SHP77 (cell line): ENCODE data around the gene PSD.
A peak's percentile ranks its signal among the peaks of the same experiment; 100 is the strongest.

ENCODE experiments used
- DNase-seq, 2 experiments: peaks; one replicate each; lab custom pipeline; 2025; lab: John Stamatoyannopoulos, UW

PSD gene

DNA sequence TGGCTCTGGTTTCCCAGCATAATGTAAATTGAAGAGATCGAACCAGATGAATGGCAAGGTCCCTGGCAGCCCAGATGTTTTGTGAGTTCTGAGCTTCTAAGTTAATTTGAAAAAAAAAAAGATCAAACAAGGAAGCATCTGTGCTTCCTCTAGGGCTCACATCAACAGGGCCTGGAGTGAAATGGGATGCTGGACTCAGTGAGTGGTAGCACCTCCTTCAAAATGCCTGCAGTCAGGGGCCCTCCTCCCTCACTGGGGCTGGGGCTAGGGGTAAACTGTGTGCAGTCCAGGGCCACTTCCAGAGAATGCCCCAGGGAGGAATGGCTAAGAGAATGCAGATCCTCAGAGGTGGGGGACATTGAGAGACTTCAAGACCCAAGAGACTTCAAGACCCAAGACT lies 19.8 kb upstream of the PSD start:
- no peak for DNase-seq

DNA sequence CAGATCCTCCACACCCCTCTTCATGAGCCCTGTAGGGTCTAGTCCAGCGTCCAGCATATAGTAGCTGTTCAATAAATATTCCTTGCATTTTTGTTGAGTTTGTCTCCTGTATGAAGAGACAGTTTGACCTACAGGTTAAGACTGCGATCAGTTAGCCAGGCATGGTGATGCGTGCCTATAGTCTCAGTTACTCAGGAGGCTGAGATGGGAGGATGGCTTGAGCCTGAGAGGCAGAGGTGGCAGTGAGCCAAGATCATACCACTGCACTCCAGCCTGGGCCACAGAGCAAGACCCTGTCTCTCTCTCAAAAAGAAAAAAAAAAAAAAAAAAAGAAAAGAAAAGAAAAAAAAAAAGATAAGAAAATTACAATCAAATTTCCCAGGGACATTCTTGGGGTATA lies 18.9 kb upstream of the PSD start:
- DNase-seq: no peak

DNA sequence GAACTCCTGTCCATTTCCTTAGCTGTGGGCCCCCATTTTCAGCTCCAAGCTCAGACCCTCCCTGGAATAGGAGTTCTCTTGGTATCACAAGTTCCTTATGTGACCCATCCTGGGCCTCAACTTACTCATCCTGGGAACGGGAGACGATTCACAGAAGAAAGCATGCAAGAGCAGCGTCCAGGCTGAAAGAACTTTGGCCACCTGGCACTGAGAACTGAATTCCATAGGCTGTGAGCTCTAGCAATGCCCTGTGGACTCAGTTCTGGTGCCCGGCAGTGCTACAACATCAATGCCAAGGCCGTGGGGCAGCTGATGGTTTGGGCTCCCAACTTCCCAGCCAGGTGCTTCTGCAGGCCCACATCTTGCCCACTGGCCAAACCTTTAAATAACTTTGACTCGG lies 17.7 kb upstream of the PSD start:
- DNase-seq: no peak

DNA sequence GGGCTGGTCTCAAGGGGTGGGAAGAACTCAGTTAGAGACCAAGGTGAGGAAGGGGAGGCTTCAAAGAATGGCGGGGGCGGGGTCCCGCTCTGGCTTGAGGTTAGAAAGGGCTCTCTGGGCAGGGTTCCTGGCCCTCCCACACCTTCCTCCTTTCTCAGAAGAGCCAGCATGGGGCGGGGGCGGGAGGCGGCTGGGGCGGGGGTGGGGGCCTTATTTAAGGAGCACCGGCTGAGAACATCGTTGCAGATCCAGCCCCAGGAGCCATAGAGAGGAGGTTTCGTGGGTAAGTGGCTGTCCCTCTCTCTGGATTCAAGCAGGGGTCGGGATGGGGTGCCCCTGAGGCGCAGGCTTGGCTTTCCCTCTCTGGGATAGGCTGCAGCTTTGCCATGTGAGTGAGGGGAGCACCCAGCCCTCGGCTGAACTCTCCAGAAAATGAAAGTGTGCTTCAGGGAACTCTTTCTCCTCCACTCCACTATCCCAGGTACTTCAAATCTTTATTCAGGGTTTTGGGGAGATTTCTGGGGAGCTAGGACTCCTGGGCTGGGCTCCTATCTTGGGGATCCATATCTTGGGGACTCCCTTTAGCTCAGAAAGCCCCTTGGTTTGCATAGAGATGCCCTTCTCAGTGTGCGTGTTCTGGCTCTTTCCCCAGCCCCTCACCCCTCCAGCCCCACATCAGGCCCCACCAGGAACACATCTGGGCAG lies 17.1 kb upstream of the PSD start:
- DNase-seq: no peak

DNA sequence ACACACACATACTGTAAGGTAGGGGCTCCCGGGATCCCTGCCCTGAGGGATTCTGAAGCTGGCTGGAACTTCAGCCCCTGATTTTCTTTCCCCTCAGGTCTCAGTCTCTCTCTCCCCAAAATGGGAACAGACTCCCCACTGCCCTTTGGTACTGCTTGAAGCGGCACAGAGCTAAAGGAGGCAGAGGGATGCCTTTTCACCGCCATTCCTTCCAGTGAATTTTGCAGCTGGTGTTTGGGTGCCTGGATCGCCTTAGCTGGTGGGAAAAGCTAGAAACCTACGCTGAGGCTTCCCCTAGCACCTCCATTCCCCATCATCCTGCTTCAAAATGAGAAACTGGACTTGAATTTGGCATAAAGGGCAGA lies 16.5 kb upstream of the PSD start:
- no peak for DNase-seq

DNA sequence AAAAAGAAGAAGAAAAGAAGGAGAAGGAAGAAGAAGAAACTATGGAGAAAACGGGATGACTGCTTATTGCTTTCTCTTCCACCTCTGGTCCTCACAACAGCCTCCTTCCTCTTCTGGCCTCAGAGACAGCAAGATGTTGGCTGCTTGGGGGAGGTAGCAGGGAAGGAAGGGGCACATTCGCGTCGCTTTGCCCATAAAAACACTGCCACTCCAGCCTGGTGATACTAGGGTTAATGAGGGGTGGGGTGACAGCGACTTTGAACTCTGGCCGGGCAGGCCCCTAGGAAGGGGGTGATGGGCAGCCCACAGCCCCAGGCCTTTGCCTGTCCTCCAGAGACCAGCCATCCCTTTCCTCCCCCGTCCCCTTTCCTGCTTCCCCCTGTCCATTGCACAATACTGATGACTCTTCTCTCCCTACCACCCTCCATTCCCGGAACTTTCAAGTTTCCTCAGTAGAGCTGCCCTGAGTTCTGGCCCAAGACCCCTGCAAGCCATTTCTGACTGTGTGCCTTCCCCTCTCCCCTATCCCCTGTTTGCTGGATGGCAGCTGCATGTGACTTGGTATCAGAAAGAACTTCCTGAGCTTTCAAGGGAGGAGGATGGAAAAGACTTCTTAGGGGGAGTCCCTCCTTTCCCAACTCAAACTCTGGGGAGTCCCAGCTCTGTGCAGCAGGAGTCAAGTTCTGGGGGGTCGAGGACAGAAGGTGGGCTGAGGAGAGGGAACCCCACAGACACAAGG lies 16.0 kb upstream of the PSD start:
- no peak for DNase-seq

DNA sequence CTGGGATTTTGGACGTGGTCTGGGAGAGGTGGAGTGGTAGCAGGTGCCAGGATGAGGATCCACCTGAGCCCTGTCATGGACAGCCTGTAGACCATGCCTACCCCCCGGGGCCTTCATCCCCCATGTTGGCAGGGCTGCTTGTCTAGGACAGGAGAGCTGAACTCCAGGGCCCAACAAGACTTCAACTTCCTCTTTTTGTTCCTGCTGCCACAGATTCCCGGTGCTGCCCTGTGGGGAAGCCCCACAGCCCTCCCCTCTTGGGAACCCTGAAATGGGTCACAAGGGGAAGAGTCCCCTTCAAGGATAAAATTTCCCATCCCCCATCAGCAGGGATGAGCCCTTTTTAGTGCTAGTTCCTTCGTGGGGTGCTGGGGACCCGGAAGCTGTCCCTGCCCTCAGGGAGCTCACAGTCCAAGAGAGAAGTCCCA lies 15.0 kb upstream of the PSD start:
- DNase-seq: no peak

DNA sequence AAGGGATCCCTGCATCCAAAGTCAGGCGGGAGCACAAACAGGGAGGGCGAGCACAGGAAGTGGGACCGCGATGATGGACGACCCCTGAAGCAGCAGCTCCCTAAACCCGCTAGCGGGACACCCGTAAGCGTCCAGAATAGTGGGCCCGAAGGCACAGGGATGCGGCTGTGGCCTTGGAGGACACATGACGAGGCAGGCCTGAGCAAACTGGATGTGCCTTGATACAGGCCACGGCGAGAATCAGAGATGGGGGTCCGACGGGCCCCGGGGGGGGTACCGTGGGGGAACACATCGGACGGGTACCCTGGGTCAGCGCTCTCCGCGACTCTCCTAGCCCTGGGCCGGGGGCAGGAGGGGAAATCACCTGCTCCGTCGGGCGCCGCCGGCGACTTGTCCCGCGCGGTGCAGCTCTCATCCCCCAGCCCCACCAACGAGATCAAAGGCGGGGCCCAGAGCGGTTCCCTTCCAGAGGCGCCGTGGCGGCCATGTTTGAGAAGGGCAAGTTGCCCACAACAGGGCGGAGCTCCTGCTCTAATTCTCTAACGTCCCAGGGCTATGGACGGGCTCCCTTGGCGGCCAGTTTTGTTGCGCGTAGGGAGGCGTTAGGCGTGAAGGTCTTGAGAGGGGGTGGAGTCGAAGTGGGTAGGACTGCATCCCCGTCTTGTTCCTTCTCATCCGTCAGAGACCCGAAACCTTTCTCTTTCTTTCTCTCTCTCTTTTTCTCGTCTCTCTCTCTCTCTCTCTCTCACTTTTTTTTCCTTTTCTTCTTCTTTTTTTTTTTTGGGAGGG lies 13.8 kb upstream of the PSD start, which contains the start of gene CUEDC2:
Gene CUEDC2 (minus strand): TSS at position 413 of the 789 bp plus-strand sequence. CDS start 7,386 bp downstream, outside the sequence.
- DNase-seq: peak; percentile 95

DNA sequence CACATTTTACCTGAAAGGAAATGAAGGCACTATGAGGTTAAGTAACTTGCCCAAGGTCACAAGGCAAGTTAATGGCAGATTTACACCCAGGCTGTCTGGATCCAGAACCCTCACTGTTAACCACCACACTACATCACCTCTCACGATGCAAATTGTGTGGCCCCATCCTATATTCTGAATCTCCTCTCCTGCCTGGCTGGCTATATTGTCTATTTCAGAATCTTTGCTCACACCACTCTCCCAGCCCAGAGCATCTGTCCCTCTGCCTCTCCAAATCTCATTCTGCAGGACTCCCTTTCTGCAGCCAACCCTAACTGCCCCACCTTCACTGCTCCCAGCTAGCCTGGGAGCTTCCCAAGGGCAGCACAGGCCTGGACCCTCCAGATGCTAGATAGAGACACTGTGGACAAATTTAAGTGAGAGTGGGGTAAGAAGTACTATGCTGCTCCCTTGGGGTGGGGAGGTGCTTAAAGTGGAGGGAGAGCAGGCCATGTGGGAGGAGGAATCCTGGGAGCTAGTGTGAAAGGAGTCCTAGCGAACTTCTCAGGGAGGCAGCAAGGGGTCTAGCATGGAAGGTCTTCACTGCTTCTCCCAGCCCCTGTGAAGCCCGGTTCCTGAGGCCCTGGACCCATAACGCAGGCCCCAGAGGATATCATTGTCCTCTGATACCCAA lies 13.0 kb upstream of the PSD start:
- DNase-seq: no peak

DNA sequence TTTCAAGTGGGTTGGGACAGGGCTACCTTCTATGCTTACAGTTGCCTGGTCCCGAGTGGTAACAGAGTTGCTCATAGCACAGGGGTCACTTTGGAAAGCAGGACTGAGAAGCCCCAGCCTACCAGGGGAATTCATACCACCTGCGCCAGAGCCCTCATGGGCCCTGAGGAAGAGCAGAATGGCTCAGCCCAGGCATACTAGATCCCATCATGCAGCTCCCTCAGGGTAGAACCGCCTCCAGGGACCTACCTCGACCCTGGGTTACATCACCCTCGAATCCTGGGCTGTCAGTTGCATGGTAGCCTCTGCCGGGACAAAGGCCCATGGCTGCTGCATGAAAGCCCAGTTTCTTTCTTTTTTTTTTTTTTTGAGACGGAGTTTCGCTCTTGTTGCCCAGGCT lies 10.9 kb upstream of the PSD start:
- no peak for DNase-seq

DNA sequence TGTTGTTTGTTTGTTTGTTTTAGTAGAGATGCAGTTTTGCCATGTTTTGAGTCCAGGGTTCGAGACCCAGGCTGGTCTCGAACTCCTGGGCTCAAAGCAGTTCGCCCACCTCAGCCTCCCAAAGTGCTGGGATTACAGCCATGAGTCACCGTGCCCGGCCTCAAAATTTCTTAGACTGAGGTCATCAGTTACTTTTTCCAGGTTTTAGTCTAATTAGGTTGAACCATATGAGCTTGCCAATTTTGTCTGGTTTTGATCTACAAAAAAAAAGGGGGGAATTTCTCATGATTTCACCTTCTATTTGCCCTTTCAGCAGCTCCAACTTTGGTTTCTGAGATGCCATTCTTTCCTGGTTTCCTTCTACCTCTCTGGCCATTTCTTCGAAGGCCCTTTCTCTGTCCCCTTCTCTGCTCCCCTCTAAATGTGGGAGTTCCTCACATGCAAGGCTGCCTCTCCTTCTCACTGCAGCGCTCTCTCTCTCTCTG lies 8.3 kb upstream of the PSD start:
- no peak for DNase-seq

DNA sequence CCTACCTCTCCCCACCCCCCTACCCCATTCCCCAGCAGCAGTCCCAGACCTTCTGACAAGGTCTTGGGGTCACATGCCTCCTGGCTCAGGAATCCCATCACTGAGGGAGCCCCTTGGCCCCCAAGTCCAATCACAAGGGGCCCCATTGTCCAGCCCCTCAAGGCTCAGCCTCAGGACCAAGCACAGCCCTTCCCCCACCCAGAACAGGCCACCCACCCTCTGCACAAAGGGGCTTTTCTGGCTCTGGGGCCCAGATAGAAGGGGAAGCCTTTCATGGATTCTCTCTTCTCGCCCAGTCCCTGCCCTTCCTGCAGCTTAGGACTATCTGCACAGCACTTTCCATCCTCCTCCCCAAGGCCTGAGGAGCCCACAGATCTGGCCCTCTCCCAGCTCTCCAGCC lies 6.9 kb upstream of the PSD start:
- no peak for DNase-seq

DNA sequence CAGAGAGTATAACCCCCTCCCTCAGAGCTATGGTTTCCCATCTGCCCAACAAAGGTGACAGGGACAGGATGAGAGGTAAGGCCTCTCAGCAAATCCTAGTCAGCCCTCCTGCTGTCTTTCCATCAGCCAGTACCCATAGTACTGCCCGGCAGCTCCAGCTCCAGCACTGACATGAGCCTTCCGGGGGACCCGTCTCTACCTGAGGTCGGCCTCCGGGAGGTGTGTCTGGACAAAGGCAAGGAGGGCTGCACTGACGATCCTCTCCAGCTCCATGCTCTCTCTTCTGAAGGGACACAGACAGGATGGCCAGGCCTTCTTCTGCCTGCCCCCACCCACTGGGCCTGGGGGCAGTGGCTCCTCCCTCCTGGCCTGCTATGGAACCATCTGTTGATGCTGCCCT lies 6.3 kb upstream of the PSD start:
- no peak for DNase-seq

DNA sequence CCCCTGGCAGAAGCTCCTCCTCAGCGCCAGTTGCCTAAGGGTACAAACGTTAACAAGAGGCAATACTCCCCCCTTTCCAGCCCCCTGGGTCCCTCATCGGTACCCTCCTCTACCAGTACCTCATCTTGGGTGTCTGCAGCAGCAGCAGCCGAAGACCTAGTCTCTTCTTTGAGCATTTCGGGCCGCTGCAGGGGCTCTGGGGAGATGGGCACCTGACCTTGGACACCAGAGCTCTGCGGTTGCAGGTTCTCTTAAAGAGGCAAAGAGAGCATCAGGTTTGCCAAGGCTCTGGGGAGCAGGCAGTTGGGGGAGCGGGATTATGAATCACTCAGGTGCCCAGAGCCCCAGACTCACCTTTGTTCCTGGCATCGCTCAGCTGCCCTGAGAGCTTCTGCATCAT lies 5.6 kb upstream of the PSD start:
- no peak for DNase-seq

DNA sequence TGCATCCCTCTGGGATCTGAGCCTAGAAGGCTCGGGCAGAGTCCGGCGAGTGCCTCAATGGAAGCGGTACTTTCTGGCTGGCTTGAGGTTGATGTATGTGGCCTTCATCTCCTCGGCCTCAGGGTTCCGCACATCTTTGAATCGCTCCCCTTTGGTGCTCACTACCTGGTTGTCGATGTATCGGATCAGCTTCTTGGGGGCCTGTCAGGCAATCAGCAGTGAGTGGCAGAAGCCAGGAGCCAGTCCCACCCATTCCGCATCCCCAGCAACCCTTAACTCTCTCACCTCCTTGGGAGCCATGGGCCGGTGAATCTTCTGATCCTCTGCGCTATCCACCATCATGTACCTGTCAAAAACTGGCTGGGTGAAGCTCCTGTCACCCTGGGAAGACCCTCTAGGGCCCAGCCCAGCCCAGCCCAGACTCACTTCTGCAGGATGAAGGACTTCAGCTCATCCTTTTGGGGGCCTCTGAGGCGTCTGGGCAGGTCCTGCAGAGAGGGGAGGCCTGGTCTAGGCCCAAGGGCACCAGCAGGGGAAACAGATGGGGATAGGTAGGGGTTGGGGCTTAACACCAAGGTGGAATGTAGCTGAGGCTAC lies 4.9 kb upstream of the PSD start:
- DNase-seq: no peak

DNA sequence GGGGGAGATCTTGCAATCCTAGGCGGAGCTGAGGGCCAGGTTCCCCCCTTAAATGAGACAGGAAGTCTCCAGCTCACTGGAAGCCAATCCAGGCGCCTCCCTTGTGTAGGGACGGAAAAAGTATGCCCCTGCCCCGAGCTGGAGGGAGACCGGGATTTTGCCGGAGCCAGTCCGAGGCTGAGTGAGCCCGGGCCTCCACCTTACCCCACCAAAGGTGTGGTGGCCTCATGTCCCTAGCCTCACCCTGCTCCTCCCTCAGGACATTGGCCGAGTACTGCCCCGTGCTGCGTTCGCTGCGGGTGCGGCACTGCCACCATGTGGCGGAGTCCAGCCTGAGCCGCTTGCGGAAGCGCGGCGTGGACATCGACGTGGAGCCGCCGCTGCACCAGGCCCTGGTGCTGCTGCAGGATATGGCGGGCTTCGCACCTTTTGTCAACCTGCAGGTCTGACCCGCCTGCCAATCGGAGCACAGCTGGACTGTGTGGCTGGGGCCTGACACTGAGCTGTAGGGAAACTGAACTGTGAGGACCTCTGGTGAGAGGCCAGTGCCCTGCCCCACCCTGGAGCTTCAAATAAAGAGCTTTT lies 4.1 kb upstream of the PSD start:
- peak; percentile 70 to 77 for DNase-seq

DNA sequence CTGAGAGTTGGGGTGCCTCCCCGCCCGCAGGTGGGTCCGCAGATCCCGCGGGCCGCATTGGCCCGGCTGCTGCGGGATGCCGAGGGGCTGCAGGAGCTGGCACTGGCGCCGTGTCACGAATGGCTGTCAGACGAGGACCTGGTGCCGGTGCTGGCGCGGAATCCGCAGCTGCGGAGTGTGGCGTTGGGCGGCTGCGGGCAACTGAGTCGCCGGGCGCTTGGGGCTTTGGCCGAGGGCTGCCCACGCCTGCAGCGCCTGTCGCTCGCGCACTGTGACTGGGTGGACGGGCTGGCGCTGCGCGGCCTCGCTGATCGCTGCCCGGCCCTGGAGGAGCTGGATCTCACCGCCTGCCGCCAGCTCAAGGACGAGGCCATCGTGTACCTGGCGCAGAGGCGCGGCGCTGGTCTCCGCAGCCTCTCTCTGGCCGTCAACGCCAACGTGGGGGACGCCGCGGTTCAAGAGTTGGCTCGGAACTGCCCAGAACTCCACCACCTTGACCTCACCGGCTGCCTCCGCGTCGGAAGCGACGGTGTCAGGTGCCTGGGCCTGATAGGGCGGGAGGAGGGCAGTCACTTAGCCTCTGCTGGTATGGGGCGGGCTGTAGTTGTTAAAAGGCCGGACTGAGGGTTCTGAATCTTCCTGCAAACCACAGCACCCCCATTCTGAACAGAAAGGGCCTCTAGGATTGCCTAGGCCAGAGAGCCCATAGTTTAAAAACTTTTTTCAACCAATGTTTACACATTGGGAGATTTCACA lies 3.4 kb upstream of the PSD start:
- no peak for DNase-seq

DNA sequence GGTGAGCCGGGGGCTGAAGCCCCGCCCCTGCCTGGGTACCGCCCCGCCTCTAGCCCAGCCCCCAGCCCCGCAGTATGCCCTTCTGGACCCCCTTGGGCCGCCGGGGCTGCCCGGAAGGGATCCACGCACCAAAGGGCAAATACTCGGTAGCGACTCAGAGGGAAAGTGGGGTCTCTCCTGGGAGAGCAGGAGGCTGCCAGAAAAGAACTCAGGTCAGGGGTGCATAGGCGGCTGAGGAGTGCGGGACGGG lies 2.8 kb upstream of the PSD start:
- no peak for DNase-seq

DNA sequence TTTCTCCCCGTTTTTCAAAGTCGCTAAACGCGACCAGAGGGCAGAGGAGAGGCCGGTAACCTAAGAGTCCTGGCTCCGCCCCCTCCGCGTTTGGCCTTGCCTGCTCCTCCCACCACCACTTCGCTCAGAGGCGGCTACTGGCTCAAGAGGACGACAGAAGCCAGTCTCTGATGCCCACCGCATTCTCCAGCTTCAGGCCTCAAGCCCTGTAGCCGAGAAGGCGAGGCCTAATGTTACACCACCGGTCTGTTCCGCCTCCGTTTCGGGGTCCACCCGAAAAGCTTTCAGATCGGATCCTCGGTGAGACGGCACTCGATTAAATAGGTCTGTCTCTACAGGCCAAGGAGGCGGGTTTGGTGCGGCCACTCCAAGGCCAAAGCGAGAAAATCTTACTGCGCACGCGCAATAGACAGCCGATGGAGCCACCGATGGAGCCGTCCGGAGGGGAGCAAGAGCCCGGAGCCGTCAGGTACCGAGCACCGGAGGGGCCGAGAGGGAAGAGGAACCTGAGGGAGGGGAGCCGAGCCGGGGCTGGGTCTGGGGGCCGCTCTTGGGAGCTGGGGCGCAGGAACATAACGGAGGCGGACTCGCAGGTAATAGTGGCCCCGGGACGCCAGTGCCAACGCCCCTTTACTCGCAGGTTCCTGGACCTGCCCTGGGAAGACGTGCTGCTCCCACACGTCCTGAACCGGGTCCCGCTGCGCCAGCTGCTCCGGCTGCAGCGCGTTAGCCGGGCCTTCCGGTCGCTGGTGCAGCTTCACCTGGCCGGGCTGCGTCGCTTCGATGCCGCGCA lies 2.3 kb upstream of the PSD start, which contains the start of gene FBXL15:
Gene FBXL15 (plus strand): TSS at position 123 of the 793 bp plus-strand sequence. CDS start 294 bp downstream, at position 417.
- DNase-seq: peak; percentile 96 to 97

DNA sequence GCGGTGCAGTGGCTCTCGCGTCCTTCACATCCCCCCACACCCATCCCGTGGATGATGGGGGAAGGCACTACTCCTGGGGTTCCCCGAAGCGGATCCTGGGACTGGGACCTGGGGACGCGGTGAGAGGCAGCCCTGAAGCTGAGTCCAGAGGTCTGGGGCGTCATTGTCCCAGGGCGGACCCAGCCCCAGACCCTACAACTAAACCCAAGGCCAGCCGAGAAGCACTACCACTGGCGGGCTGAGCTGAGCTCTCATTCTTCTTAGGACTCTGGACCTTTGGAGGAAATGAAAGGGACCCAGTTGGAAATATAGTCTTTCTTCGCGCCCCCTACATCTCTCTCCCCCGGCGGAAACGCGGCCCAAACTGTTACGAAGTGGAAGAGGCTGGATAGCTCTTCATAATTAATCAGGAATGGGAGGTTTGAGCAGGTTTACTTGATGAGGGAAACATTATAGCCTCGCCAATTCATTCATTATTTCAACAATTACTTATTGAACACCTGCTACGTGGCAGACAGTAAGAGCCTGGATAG lies 1.7 kb upstream of the PSD start:
- no peak for DNase-seq
